ENCODE data around the gene DCTN4.

The DCTN4 gene

DNA sequence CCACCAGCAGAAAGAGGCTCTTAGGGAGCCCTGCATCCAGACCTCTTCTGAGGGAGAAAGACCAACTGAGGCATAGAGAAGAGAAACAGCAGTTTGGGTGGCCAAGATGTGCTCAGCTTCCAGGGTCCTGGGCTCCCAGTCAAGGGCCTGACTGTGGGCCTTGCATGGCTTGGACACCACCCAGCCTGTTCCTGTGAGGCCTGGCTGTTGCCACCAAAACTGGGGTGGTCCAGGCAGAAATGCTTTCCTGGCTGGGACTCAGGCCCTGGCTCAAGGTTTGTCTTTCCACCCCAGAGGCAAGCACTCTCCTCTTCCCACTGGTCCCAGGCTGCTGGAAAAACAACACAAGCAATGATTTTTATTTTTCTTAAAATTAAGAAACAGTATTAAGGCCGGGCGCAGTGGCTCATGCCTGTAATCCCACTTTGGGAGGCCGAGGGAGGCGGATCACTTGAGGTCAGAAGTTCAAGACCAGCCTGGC, 84.4 kb downstream of the DCTN4 start:
- no peak overlapping the region for H3K27ac ChIP-seq
- no peak for TF ChIP-seq ZFX (IDR thresholded peaks at IDR 0.05; ENCODE audit: borderline replicate concordance)
- TF ChIP-seq, protein P1, sequence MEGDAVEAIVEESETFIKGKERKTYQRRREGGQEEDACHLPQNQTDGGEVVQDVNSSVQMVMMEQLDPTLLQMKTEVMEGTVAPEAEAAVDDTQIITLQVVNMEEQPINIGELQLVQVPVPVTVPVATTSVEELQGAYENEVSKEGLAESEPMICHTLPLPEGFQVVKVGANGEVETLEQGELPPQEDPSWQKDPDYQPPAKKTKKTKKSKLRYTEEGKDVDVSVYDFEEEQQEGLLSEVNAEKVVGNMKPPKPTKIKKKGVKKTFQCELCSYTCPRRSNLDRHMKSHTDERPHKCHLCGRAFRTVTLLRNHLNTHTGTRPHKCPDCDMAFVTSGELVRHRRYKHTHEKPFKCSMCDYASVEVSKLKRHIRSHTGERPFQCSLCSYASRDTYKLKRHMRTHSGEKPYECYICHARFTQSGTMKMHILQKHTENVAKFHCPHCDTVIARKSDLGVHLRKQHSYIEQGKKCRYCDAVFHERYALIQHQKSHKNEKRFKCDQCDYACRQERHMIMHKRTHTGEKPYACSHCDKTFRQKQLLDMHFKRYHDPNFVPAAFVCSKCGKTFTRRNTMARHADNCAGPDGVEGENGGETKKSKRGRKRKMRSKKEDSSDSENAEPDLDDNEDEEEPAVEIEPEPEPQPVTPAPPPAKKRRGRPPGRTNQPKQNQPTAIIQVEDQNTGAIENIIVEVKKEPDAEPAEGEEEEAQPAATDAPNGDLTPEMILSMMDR (IDR thresholded peaks at IDR 0.05): no peak

DNA sequence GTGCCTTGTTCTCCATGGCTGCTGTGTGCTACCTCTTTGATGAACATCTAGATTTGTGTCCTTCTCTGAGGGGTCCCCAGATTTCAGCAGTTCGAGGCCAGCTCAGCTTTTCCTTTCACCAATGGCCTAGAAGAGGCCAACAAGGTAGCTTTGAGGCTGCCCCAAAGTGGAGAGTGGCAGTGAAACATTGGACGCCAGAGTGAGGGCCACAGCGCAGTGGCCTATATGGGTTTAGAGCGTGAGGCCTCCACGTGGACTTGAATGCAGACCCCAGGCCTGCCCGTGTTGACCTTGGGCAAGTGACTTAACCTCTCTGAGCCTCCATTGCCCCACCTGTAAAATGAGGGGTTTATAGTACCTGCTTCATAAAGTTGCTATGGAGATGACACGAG, 85.9 kb downstream of the DCTN4 start:
- TF ChIP-seq ZFX (IDR thresholded peaks at IDR 0.05; ENCODE audit: borderline replicate concordance): no peak
- TF ChIP-seq, protein P1 (IDR thresholded peaks at IDR 0.05): no peak
- no peak overlapping the region for H3K27ac ChIP-seq

DNA sequence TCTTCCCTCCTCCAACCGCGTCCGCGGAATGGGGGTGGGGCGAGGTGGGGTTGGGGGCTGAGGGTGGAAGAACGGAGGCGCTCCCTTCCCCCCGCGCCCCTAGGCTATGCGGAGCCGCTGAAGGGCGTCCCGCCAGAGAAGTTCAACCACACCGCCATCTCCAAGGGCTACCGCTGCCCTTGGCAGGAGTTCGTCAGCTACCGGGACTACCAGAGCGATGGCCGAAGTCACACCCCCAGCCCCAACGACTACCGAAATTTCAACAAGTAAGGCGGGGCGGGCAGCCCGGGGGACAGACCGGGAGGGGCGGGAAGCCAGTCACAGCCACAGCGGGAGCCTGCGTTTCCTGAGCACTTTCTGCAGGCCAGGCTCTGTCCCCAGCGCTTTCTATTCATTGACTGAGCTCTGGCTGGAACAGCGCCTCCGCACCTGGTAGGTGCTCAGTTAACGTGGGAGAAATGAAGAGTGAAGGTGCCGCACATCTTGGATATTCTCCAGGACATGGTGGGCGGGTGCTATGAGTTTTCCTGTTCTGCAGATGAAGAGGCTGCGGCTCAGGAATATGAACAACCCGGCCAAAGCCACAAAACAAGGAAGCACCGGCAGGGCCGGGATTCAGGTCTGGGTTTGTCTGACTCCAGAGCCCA, 86.5 kb downstream of the DCTN4 start:
- no peak for TF ChIP-seq ZFX (IDR thresholded peaks at IDR 0.05; ENCODE audit: borderline replicate concordance)
- TF ChIP-seq, protein P1 (IDR thresholded peaks at IDR 0.05): 0 out of 2 replicates have a peak, but pooled peaks have one; percentile 12
- H3K27ac ChIP-seq: no peak overlapping the region

DNA sequence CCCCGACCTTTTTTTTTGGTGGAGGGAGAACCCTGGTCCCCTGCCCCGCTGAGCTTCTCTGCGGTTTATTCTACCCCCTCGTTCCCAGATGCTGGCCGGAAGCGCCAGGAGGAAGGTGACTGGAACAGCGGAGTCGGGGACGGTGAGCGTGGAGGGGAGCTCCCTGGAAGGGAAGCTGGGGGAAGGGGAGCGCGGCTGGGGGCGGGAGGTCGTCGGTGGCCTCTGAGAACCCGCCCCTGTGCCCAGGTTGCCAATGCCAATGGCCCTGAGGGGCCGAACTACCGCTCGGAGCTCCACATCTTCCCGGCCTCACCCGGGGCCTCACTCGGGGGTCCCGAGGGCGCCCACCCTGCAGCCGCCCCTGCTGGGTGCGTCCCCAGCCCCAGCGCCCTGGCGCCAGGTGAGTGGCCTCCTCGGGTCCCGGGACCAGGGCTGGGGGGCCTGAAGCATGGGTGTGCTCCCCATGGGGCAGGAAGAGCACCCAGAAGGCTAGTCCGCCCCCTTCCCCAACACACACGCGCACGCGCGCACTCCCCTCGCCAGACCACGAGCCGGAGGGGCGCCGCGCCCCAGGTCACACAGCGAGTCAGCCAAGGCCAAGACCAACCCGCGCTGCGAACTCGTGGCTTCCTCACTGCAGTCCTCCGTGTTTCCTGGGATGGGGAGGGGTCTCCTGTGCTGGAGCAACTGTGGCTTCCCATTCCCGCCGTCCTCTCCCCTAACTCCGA, 87.1 kb downstream of the DCTN4 start:
- no peak overlapping the region for H3K27ac ChIP-seq
- TF ChIP-seq ZFX (IDR thresholded peaks at IDR 0.05; ENCODE audit: borderline replicate concordance): no peak
- TF ChIP-seq, protein P1 (IDR thresholded peaks at IDR 0.05): no peak

DNA sequence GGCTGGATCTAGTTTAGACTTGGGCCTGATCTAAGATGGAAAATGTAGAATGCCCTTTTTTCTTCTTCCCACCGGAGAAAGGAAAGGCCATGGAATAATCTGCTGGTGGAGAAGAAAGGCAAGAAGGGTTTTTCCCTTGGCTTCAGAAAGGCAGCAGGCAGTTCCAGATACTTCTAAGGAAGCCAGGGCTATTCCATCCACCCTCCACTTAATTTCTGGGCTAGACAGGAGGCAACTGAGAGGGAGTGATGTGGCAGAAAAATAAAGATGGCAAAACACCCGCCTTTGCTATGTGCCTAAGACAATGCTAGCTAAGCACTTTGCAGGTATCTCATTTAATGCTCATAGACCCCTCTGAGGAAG, 87.9 kb downstream of the DCTN4 start:
- no peak for TF ChIP-seq ZFX (IDR thresholded peaks at IDR 0.05; ENCODE audit: borderline replicate concordance)
- TF ChIP-seq, protein P1 (IDR thresholded peaks at IDR 0.05): no peak
- no peak overlapping the region for H3K27ac ChIP-seq

DNA sequence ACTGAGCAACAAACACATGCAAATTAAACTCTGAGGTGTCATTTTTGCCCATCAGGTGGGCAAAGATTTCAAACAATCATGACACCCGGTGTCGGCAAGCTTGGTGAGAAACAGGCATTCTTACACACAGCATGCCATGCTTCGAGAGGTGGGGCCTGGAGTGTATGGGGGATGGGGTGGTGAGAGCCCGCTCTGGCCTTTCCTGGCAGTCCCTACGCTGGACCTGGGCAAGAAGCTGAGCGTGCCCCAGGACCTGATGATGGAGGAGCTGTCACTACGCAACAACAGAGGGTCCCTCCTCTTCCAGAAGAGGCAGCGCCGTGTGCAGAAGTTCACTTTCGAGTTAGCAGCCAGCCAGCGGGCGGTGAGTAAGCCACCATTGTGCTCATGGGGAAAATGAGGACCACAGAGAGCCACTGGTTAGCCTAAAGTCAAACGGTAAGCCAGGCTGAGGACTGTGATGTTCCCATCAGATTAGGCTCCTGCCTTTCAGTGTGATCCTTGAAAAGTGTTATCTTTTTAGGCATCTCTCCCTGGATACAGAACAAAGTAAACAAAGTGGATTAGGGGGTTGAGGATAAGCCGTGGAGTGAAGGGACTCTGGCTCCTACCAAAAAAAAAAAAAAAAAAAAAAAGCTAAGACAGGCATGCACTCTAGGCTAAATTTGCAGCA, 88.4 kb downstream of the DCTN4 start:
- TF ChIP-seq, protein P1 (IDR thresholded peaks at IDR 0.05): no peak
- TF ChIP-seq ZFX (IDR thresholded peaks at IDR 0.05; ENCODE audit: borderline replicate concordance): no peak
- H3K27ac ChIP-seq: no peak overlapping the region

DNA sequence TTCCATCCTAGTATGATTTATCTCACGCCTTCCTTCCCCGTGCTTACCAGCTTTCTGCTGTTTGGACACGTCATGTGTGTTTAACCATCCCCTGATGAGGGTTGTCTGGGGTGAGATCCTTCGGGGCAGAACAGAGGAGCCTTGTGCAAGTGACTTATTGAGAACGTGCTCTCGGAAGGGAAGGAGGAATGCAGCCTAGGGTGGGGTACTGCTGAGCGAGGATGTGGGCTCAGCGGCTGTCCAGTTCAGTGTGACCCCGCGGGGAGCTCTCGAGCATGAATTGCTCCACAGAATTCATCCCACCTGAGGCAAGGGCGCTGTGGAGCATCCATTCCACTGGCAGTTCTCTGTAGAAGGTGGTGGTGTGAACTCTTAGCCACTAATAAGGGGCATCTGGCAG, 93.8 kb downstream of the DCTN4 start:
- TF ChIP-seq, protein P1 (IDR thresholded peaks at IDR 0.05): no peak
- TF ChIP-seq ZFX (IDR thresholded peaks at IDR 0.05; ENCODE audit: borderline replicate concordance): no peak
- H3K27ac ChIP-seq: no peak overlapping the region
